HUDEP-2 (cell line): ENCODE data around the gene SLC4A7.
"Not testable (repeated sequence)": the region's sequence is repeated elsewhere in the genome, so short reads cannot be mapped to it uniquely, and the experiment has no call there.

Experiments
- DNase-seq, 76 experiments: peaks; one replicate each; lab custom pipeline; 2025; ENCODE audit not compliant: unreplicated experiment in 76 of 76; lab: John Stamatoyannopoulos, UW

The SLC4A7 gene

DNA sequence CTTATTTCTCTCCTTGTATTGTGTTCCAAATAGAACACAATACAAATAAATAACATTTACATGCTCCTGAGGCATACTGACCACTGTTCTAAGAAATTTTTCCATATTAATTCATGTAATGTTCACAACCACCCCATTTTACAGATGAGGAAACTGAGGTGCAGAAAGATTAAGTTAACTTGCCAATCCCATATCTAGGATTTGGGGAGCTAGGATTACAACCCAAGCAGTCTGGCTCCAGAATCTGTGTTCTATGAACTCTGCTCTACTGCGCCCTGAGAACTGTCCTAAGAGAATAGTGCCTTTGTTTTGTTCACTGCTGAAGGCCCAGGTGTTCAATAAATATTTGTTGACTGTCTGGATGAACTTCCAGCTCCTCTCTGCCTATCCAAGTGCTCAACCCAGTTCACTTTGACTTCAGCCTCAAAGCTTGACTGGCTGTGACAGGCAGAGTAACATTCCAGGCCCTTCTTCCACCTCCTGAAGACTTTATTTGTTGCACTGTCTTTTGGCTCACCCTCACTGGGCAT is 118.1 kb downstream of the SLC4A7 start:
- no peak for DNase-seq

GRCh38 chr3:27360113-27361078 is 123.8 kb downstream of the SLC4A7 start:
- DNase-seq, result no peak

DNA sequence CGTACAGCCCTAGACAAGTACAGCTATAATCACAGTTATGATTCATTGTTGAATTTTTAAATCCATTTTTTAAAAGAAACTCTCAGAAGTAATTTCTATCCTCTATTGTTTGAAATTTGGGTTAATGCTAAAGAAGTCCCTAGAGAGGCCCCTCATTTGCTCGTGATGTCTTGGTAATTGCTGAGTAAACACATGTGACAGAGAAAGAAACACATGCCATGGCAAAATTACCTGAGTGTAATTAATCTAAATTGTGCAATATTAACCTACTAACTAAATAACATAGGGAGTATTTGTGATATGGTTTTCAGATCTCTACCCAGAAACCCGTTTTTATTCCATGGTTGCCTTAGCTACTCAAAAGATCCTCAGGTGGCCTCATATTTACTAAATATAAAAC is 125.8 kb downstream of the SLC4A7 start:
- DNase-seq, result no peak

DNA sequence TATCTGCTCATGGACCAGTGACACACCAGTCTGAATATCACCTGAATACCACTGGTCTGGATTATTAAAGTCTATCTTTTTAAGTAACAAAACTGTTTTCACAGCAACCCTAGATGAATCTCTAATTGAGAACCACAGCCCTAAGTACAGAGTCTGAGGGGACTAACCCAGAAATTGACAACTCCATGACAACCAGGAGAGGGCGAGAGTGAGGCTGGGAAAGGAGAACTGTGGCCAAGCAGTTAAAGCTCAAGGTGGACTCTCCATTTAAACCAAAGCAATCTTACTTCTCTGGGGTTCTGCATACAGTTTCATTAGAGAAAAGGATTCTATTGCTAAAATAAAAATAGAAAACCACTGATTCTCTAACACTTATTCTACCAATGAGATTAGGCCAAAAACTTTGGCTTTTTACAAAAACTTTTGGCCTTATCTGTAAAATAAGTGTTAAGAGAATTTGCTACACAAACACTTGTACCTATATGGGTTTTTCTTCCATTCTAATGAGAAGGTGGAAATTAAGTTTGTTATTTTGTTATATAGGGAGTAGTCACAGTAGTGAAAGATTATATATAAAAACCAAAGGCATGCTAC is 126.4 kb downstream of the SLC4A7 start:
- peak in 45 of 76 experiments; percentile 1 to 61 (median 14) for DNase-seq

- DNase-seq, result no peak
Observed at GRCh38 chr3:27356976-27357375, 127.2 kb downstream of the SLC4A7 start.

DNA sequence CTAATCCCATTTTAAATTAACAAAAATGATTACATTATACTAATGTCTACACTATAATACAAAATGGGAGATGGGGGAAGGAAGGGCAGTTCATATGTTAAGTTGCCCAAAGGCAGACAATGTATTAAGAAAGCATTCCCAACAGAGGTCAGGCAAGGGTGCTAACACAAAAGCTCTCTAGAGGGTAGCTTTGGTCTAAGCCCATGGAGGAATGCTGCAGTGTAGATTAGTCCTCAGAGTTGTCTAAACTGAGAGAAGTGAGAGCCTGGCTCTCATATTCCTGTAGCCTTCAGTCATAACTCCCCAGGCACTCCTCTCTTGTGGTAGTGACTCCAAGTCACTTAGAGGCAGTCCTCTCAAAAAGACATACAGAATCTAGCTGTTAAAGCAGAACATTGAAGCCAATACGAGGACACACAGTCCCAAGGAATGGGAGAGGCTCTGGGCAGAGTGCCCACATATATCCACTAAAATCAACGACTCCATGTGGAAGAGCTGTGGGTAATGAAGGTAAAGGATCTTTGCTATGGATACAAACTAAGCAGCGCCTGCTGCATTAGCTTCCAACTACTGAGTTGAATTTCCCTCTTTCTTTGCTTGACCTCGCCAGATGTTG is 129.5 kb downstream of the SLC4A7 start:
- no peak for DNase-seq

GRCh38 chr3:27354161-27354560 is 130.0 kb downstream of the SLC4A7 start:
- DNase-seq, result no peak

- no peak for DNase-seq
Observed at GRCh38 chr3:27353221-27353620, 131.0 kb downstream of the SLC4A7 start.

DNA sequence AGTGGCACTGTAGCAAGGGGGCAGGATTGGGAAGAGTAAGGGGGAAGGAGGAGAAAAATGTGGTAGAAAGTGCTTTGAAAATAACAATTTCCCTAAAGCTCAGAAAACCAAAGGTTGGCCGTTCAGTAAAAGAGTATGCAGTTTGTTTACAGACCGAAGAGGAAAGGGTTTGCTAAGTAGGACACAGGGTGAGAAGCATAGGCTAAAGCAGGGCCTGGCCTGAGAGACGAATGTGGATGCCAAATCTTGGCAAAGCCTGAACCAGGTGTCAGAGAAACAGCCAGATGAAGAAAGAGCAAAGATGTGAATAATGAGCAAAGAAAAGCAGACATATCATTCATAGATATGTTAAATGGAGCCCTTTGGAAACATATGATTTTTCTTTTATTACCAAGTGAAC is 132.1 kb downstream of the SLC4A7 start:
- DNase-seq, result no peak

GRCh38 chr3:27349832-27350231 is 134.4 kb downstream of the SLC4A7 start:
- no peak for DNase-seq

- DNase-seq, result no peak
Observed at GRCh38 chr3:27345959-27346865, 138.0 kb downstream of the SLC4A7 start.

DNA sequence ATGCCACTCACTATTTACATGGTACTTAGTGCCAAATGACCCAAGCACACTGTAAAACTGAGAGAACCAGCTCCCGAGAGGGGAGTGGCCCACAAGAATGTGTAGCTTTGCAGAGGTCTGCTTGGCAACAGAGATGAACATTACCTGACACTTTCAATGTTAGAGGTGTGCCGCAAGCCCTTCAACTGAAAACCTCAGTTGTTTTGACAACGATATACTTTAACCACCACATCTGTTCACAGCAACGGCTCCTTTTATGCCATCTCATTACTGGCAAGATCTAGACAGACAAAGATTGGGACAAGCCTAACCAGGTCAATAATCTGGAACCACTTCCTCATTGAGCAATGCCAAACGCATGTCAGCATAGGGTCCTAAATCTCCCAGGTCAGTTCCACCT is 138.7 kb downstream of the SLC4A7 start:
- no peak for DNase-seq

- DNase-seq, result no peak
Observed at GRCh38 chr3:27345045-27345444, 139.1 kb downstream of the SLC4A7 start.

GRCh38 chr3:27344192-27344591 is 140.0 kb downstream of the SLC4A7 start:
- DNase-seq, result no peak

DNA sequence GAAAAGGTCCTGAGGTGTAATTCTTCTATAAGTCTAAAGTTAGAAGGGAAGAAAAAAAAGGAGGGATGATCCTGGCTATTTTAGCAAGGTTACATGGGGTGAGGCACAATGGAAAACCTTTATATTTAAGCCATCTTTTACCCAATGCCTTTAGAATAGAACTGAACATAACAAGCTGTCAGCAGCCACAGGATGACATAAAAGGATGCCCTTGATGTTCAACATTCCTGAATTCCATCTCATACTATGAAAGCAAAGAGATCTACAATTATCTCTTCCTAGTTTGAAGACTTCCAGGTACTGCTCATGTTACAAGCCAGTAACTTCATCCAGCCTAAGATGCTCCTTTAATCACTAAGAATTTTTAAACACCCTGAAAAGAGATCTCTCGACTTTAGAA is 141.9 kb downstream of the SLC4A7 start:
- no peak for DNase-seq

GRCh38 chr3:27340534-27340933 is 143.7 kb downstream of the SLC4A7 start:
- DNase-seq, result no peak

DNA sequence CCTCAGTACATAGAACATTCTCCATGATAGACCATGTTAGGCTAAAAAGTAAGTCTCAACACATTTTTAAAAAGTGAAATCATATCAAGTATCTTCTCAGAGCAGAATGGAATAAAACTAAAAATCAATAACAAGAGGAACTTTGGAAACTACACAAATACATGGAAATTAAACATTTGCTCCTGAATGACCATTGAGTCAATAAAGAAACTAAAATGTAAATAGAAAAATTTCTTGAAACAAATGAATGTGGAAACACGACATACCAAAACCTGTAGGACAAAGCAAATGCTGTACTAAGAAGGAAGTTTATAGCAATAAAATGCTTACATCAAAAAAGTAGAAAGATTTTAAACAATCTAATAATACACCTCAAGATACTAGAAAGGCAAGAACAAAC is 148.6 kb downstream of the SLC4A7 start:
- no peak for DNase-seq

DNA sequence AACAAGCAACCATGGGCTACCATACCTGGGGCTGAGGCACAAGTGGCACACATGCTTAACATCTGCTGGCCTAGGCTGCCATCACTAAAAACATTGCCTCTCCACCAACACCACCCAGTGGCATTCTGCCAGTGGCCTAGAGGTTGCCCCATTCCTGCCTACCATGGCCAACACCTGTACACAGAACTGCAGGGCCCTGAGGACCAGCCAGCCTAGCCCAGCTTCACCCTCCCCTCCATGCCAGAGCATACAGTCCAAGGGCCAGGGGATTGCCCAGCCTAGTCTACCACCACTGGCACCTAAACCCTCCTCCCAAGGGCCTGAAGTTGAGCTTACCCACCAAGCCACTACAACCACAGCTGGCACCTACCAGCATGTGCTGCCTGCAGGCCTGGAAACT is 150.3 kb downstream of the SLC4A7 start:
- DNase-seq, result no peak

- DNase-seq, result not testable (repeated sequence)
Observed at GRCh38 chr3:27328982-27329762, 155.0 kb downstream of the SLC4A7 start.
